Muscle layer of duodenum (tissue), 2 donors: ENCODE data around the gene P2RY6.

Source experiments
- H3K27ac ChIP-seq: one replicate; pipeline ENCODE4 v1.7.0; 2013; ENCODE audit warnings: mild to moderate bottlenecking, low read length
- H3K27me3 ChIP-seq: one replicate; pipeline ENCODE4 v1.7.0; 2013; ENCODE audit warnings: low read depth, mild to moderate bottlenecking, control low read depth, low read length
- H3K36me3 ChIP-seq, 2 donors: one replicate each; pipeline ENCODE4 v1.7.0; 2013; ENCODE audit warnings: low read length in 2 of 2, control low read depth in 1 of 2, mild to moderate bottlenecking in 1 of 2; ENCODE audit not compliant: insufficient read depth in 2 of 2, control insufficient read depth in 1 of 2
- H3K4me1 ChIP-seq, 2 donors: one replicate each; pipeline ENCODE4 v1.7.0; 2013; ENCODE audit warnings: low read length in 2 of 2, mild to moderate bottlenecking in 2 of 2, control low read depth in 1 of 2, moderate library complexity in 1 of 2; ENCODE audit not compliant: insufficient read depth in 2 of 2, control insufficient read depth in 1 of 2
- H3K4me3 ChIP-seq, 2 donors: one replicate each; pipeline ENCODE4 v1.7.0; 2013; ENCODE audit warnings: low read length in 2 of 2, low read depth in 1 of 2, mild to moderate bottlenecking in 1 of 2
- H3K9me3 ChIP-seq, 2 donors: one replicate each; pipeline ENCODE4 v1.7.0; 2013; ENCODE audit warnings: low read length in 2 of 2, control low read depth in 1 of 2, mild to moderate bottlenecking in 1 of 2; ENCODE audit not compliant: control insufficient read depth in 1 of 2
- donor health status: healthy.

The P2RY6 gene

GRCh38 chr11:73335204-73335923 lies 63.2 kb downstream of the P2RY6 start:
- Histone ChIP-seq H3K36me3 (no peaks in the 10 kb centered on the region), H3K9me3 (no peaks in the 10 kb centered on the region), H3K27me3 (no peaks in the 10 kb centered on the region), H3K27ac (peak overlapping the region; percentile 81), H3K4me1 (peaks cover 28 to 91% of the 10 kb centered on the region in 2 donors), H3K4me3 (peak overlapping the region in 1 of 2 donors; percentile 9)

DNA sequence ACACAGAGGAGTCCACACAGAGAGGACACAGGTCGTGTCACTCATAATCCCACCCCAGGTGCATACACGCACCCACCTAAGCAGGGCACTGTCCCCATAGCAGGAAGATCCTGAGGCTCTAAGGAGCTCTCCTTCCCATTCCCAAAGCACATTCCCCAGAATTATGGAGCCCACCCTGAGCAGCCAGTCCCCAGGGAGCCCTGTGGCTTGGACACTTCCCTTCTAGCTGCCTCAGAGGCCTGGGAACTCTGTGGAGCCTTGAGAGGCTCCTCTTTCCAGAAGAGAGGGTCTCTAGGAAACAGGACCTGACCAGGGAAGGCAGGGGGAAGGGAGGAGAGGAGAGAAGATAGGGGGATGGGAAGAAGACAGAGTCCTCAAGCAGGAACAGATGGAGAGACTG lies 65.7 kb downstream of the P2RY6 start:
- H3K4me1 ChIP-seq = peaks cover 25 to 88% of the 10 kb centered on the region in 2 donors
- no peak overlapping the region for H3K4me3 ChIP-seq
- H3K36me3 ChIP-seq = no peaks in the 10 kb centered on the region
- no peak overlapping the region for H3K27ac ChIP-seq
- H3K9me3 ChIP-seq = no peaks in the 10 kb centered on the region
- H3K27me3 ChIP-seq = no peaks in the 10 kb centered on the region

- peaks cover 23 to 86% of the 10 kb centered on the region in 2 donors for H3K4me1 ChIP-seq
- H3K4me3 ChIP-seq = no peak overlapping the region
- no peaks in the 10 kb centered on the region for H3K36me3 ChIP-seq
- H3K27me3 ChIP-seq = no peaks in the 10 kb centered on the region
- H3K9me3 ChIP-seq = no peaks in the 10 kb centered on the region
- H3K27ac ChIP-seq = no peak overlapping the region
Observed at GRCh38 chr11:73338279-73338678, 66.1 kb downstream of the P2RY6 start.

DNA sequence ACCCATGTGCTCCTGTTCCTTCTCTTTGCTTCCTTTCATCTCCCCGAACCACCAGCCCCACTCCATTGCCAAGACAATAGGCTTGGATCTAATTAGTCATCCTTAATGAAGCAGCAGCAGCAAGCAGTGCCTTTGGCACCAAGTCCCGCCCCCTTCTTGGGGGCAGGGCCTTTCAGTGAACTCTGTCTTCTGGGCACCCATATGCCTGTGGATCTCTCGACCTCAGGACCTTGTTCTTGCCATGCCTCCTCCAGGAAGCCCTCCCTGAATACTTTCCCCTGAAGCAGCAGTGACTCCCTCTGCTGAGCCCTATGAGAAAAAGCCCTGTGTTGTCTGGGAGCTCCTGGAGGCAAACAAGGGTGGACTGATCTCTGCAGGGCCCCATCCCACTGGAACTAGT lies 68.0 kb downstream of the P2RY6 start:
- H3K4me1 ChIP-seq = peaks cover 7 to 86% of the 10 kb centered on the region in 2 donors
- H3K27ac ChIP-seq = no peak overlapping the region
- no peaks in the 10 kb centered on the region for H3K27me3 ChIP-seq
- no peaks in the 10 kb centered on the region for H3K9me3 ChIP-seq
- H3K36me3 ChIP-seq = no peaks in the 10 kb centered on the region
- no peak overlapping the region for H3K4me3 ChIP-seq

- Histone ChIP-seq H3K9me3 (no peaks in the 10 kb centered on the region), H3K27ac (no peak overlapping the region), H3K27me3 (no peaks in the 10 kb centered on the region), H3K4me1 (peaks cover 4 to 72% of the 10 kb centered on the region in 2 donors), H3K4me3 (peak overlapping the region; percentile 28 to 50), H3K36me3 (peaks cover 0 to 10% of the 10 kb centered on the region in 2 donors)
Observed at GRCh38 chr11:73342633-73343032, 70.5 kb downstream of the P2RY6 start.

- Histone ChIP-seq H3K27ac (no peak overlapping the region), H3K4me3 (peak overlapping the region in 1 of 2 donors; percentile 53), H3K4me1 (peaks cover 4 to 66% of the 10 kb centered on the region in 2 donors), H3K27me3 (no peaks in the 10 kb centered on the region), H3K9me3 (no peaks in the 10 kb centered on the region), H3K36me3 (peaks cover 0 to 16% of the 10 kb centered on the region in 2 donors)
Observed at GRCh38 chr11:73343076-73343873, 71.1 kb downstream of the P2RY6 start.

GRCh38 chr11:73344191-73344607 lies 72.1 kb downstream of the P2RY6 start:
- Histone ChIP-seq H3K36me3 (peaks cover 0 to 17% of the 10 kb centered on the region in 2 donors), H3K27ac (no peak overlapping the region), H3K4me3 (peak overlapping the region in 1 of 2 donors; percentile 39), H3K9me3 (no peaks in the 10 kb centered on the region), H3K4me1 (peaks cover 4 to 56% of the 10 kb centered on the region in 2 donors), H3K27me3 (no peaks in the 10 kb centered on the region)

DNA sequence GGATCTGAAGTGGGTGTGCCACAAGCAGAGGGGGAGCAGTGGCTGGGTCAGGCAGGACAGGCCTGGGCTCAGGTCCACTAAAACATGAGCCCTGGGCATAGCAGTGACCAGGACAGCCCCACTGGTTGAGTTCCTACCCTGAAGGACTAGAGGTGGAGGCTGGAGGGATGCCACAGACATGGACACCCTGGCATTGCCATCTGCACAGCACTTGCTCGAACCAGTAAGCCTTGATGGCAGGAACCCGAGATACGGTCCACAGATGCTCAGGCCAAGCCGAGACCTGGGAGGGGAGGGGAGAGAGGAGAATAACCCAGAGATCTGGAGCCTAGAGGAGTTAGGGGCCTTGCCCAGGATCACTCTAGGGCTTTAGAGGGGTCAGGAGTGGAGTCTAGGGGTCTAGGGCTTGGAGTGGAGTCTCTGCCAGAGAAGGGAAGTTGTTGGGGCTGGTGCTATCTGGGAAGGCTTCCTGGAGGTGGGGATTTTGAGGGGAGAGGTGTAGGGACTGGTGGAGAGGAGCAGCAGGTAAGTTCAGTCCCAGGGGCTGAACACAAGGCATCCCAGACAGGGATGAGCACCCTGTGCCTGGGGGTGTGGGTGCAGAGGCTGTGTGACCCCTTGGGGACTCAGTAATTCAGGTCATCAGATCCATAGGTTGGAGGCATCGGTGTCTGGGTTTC lies 73.5 kb downstream of the P2RY6 start:
- H3K27ac ChIP-seq = no peak overlapping the region
- H3K27me3 ChIP-seq = no peaks in the 10 kb centered on the region
- H3K4me1 ChIP-seq = peaks cover 4 to 49% of the 10 kb centered on the region in 2 donors
- H3K36me3 ChIP-seq = peaks cover 0 to 17% of the 10 kb centered on the region in 2 donors
- H3K9me3 ChIP-seq = no peaks in the 10 kb centered on the region
- H3K4me3 ChIP-seq = no peak overlapping the region

DNA sequence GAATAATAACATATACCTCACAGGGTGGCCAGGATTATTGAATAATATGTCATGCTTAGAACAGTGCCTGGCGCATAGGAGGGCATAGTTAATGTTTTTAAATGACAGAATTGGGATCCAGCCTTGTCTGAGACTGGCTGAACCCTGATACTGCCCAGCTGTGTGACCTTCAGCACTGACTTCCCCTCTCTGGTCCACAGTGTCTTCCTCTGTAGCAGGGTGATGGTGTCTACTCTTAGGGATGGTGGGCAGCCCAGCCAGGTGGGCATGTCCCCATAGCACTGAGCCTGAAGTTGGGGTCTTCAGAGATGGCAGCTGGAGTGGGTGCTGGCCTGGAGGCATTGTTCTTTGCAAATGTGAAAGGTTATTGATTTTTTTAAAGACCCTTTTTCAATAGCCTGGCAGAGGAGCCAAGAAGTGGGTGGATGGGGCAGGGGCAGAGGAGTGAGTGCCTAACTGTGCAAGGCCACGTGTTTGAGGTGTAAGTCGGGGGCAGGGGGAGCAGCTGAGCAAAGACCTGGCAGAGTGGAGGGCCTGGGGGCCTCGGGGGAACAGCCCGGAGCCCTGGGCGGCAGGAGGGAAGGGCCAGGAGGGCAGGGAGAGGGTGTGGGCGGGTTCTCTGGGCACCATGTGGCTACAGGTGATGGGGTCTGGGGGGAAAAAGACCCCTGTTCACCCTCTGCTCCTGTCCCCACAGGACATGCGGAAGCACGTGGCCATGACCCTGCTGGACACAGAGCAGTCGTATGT lies 74.2 kb downstream of the P2RY6 start:
- Histone ChIP-seq H3K27ac (no peak overlapping the region), H3K36me3 (peaks cover 0 to 17% of the 10 kb centered on the region in 2 donors), H3K4me1 (peaks cover 9 to 48% of the 10 kb centered on the region in 2 donors), H3K27me3 (no peaks in the 10 kb centered on the region), H3K4me3 (no peak overlapping the region), H3K9me3 (no peaks in the 10 kb centered on the region)

DNA sequence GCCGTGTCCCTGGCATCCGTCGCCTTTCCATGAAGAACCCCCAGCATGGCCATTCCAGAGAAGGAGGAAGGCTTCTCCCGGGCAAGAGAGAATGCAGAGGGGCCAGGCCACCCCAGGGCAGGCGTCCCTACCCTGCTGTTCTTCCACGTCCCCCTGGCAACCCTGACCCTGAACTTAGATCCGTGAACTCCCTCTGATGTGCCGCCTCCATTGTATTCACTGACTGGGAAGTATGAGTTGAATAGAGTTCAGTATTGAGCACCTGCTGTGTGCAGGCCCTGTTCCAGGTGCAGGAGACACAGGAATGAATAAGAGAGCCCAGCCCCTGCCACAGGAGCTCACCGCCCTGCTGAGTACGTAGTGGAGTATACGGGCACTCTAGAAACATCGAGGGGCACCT lies 74.9 kb downstream of the P2RY6 start:
- peaks cover 9 to 43% of the 10 kb centered on the region in 2 donors for H3K4me1 ChIP-seq
- H3K27me3 ChIP-seq = no peaks in the 10 kb centered on the region
- no peak overlapping the region for H3K4me3 ChIP-seq
- H3K27ac ChIP-seq = no peak overlapping the region
- H3K9me3 ChIP-seq = no peaks in the 10 kb centered on the region
- H3K36me3 ChIP-seq = peaks cover 0 to 17% of the 10 kb centered on the region in 2 donors
